DMS114 treated with DMSO at 0.1 percent for 48 hours (cell line): ENCODE results near the gene RELT.
"Not testable (repeated sequence)": the region's sequence is repeated elsewhere in the genome, so short reads cannot be mapped to it uniquely, and the experiment has no call there.

Source experiments
- DNase-seq: peaks from one replicate; lab custom pipeline; 2025; ENCODE audit not compliant: unreplicated experiment; lab: John Stamatoyannopoulos, UW

RELT gene

GRCh38 chr11:73428227-73428626 is 52.0 kb downstream of the RELT start:
- no peak for DNase-seq

DNA sequence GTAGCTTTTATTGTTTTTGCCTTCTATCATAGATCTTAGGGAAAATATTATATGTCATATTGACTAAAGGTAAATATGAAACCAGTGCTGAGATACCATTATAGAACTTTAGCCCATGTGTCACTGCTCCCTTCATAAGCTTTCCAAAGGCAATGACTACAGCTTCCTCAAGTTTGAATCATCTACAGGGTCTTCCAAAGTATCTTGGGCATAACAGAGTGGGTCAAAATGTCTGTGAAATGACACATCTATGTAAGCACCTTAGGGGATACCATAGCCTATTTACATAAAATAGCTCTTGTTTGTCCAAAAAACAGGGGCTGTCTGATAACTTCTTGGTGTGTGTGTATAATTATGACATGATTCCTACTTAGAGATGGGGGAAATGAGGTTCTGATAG is 52.5 kb downstream of the RELT start:
- DNase-seq: no peak

GRCh38 chr11:73429121-73429750 is 53.0 kb downstream of the RELT start:
- no peak for DNase-seq

DNA sequence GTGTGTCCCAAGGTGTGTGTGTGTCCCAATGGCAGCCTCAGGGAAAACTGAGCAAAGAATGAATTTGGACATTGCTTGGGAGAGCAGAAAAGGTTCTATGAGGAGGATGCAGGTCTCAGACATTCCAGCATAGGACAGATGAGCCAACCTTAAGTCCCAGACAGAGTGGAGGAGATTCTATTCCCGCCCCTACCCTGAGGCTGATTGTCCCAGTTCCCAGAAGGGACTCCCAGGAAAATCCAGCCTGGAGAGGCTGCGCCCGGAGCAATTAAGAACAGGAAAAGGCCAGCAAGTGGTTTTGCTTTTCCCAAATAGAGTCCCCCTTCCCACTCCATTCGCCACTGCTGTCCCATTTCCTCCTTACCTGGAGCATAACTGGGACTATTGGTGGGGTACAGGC is 54.1 kb downstream of the RELT start:
- DNase-seq: no peak

DNA sequence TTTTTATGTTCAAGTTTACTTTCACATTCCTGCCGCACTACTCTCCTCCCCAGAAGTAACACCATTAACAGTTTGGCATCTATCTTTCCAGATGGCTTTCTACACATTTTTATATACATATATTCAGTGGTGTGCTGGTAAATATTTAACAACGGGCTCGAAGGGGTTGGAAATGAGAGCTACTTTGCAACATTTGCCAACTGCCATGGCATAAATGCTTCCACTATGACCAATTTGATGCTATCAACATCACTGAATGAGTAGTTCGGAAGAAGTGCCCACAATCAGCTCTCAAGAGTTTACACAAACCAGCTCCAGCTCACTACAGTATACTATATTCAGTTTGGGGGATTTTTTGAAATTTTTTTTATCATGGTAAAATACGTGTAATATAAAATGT is 55.2 kb downstream of the RELT start:
- no peak for DNase-seq

- DNase-seq: not testable (repeated sequence)
These were observed 60.7 kb downstream of the RELT start for GRCh38 chr11:73436859-73437258.

DNA sequence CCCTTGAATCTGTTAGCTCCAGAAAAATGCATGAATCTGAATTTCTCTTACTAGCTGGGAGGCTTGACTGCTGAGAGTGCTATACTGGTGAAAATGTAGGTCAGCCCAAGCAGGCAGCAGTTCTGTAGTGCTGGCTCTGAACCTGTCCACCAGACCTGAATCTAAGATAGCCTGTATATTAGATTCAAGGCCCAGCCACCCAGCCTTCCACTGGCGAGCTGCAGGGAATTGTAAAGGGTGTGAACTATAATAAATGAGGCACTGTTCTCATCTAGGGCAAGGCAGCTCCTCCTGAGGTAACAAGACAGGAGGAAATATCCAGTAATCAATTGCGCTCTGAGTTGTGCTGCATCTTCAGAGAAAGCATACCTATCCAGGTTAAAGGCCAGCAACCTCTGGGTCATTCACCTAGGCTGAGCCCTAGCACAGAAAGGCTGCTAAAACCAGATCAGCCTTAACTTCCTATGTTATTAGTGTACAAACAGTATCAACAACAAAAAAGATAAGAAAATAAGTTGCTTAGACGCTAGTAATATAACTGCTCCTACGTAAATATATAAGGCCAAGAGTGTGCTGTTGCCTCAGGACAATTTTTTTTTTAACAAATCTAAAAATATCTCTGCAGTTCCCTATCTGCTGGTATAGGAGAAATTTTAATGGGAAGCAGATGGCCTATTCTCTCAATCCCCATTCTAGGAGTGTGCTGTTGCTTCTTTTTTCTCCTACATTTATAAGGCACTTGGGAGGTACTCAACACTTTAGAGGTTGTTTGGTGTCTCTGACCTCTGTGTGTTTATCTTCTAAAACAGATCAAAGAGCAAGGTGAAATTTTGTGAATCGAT is 63.0 kb downstream of the RELT start:
- DNase-seq: no peak

- DNase-seq: no peak
These were observed 69.8 kb downstream of the RELT start for GRCh38 chr11:73445980-73446379.

GRCh38 chr11:73446766-73447165 is 70.6 kb downstream of the RELT start:
- DNase-seq: no peak
